ENCODE data around the gene CHL1. TPM values are rescaled to one million over a fixed set of nuclear protein-coding genes. Genes with fewer than 3 reads are reported as not detected.

CHL1 gene
- total and polyA plus RNA-seq, 2 of the 8 experiments (the other 6 are each of a cell fraction or from before 2014, with no cell fraction given): 0.05 to 0.99 TPM

DNA sequence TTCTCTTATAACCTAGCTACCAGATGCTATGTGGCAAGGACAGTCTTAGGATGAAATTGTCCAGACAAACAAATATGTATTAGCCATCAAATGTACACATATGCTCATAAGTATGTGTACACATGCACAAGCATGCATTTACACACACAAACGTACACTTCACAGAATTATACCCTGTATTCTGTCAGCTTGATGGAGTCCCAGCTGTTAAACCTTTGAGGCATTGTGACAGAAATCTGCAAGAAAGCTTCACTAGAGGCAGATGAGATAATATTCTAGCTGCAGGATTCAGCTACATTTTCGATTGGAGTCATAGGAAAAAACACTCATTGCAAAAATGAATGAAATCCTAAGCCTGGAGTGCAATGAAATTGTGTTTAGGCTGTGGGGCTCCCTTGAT is 110.6 kb downstream of the CHL1 start (continued):
- TF ChIP-seq BRCA1 (IDR thresholded peaks at IDR 0.05; ENCODE audit: low read depth, low read length) (no peak), JUND (IDR thresholded peaks at IDR 0.05; ENCODE audit: low read length) (no peak), JUN (IDR thresholded peaks at IDR 0.05; ENCODE audit: low read depth, low read length) (no peak), BACH1 (IDR thresholded peaks at IDR 0.05; ENCODE audit: low read length) (no peak), RNF2 (IDR thresholded peaks at IDR 0.05; ENCODE audit: borderline replicate concordance, low read depth, low read length, missing control alignments, poor library complexity, severe bottlenecking) (no peak)
- TF ChIP-seq, protein P1, sequence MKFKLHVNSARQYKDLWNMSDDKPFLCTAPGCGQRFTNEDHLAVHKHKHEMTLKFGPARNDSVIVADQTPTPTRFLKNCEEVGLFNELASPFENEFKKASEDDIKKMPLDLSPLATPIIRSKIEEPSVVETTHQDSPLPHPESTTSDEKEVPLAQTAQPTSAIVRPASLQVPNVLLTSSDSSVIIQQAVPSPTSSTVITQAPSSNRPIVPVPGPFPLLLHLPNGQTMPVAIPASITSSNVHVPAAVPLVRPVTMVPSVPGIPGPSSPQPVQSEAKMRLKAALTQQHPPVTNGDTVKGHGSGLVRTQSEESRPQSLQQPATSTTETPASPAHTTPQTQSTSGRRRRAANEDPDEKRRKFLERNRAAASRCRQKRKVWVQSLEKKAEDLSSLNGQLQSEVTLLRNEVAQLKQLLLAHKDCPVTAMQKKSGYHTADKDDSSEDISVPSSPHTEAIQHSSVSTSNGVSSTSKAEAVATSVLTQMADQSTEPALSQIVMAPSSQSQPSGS (IDR thresholded peaks at IDR 0.05; ENCODE audit: low read length): no peak
- TF ChIP-seq, protein P2, sequence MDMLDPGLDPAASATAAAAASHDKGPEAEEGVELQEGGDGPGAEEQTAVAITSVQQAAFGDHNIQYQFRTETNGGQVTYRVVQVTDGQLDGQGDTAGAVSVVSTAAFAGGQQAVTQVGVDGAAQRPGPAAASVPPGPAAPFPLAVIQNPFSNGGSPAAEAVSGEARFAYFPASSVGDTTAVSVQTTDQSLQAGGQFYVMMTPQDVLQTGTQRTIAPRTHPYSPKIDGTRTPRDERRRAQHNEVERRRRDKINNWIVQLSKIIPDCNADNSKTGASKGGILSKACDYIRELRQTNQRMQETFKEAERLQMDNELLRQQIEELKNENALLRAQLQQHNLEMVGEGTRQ (IDR thresholded peaks at IDR 0.05; ENCODE audit: low read length): no peak
